Ovary (tissue), 3 donors: ENCODE data around the gene PRDM1.

Experiments
- CTCF ChIP-seq, 3 donors: fragments of 450-650 bp in 2 of 3; fragments of 200-600 bp in 1 of 3; IDR thresholded peaks; one replicate each; pipeline versions ENCODE4 v1.5.1 to v1.8.0; 2016 to 2022; ENCODE audit warnings: antibody characterized with exemption in 3 of 3, mild to moderate bottlenecking in 1 of 3
- POLR2A ChIP-seq: fragments of 450-650 bp; IDR thresholded peaks from one replicate; pipeline ENCODE4 v1.6.1; 2017; ENCODE audit warnings: antibody characterized with exemption, mild to moderate bottlenecking, moderate library complexity
- donor health status: DM: no; HTN: no; CAD: no.

- no peak for TF ChIP-seq CTCF (IDR thresholded peaks at IDR 0.05)
- TF ChIP-seq POLR2A = no peak
These were observed 6.0 kb upstream of the PRDM1 start for GRCh38 chr6:106079961-106080762.
